Panc1 (cell line): ENCODE data around the gene PANK1. TPM values are rescaled to one million over a fixed set of nuclear protein-coding genes. Genes with fewer than 3 reads are reported as not detected.

Source experiments
- ATAC-seq: fragments of 200-7000 bp; cut with Tn5 transposase; 2 replicates; pipeline ENCODE4 v1.9.1; 2020; ENCODE audit warnings: mild to moderate bottlenecking, moderate library complexity
- BruUV-seq: library from RNA; stranded (reverse); fragments of 400-500 nt; replicated peaks from 2 replicates; lab custom pipeline; 2021; lab: Mats Ljungman, UMichigan
- CTCF ChIA-PET: fragments of 300-600 bp; sonication (Branson Sonifier 250); formaldehyde crosslinking; loops from one replicate; lab custom pipeline; 2022; ENCODE audit warnings: antibody characterized with exemption; lab: Charles Lee
- POLR2A ChIA-PET: fragments of 300-600 bp; sonication (Branson Sonifier 250); formaldehyde crosslinking; loops from one replicate; lab custom pipeline; 2022; ENCODE audit warnings: antibody characterized with exemption; lab: Charles Lee
- DNase-seq: peaks from one replicate; pipeline ENCODE4 v3.0.0-alpha.2; 2010; ENCODE audit warnings: low read depth, low spot score
- H3K27ac ChIP-seq: 2 replicates; pipeline ENCODE4 v1.5.1; 2011; ENCODE audit warnings: mild to moderate bottlenecking, low read length, inconsistent platforms
- H3K27me3 ChIP-seq: fragments of 200-500 bp; sonication (Bioruptor generic); 2 replicates; pipeline ENCODE4 v1.6.0; 2014; ENCODE audit warnings: low read length, inconsistent platforms; ENCODE audit not compliant: control insufficient read depth, insufficient read depth
- H3K36me3 ChIP-seq: fragments of 200-500 bp; sonication (Bioruptor generic); 2 replicates; pipeline ENCODE4 v1.5.1; 2014; ENCODE audit warnings: inconsistent platforms, mild to moderate bottlenecking, low read length, moderate library complexity; ENCODE audit not compliant: control insufficient read depth, insufficient read depth
- H3K4me1 ChIP-seq: 2 replicates; pipeline ENCODE4 v1.5.1; 2011; ENCODE audit warnings: inconsistent platforms, mild to moderate bottlenecking, low read length, moderate library complexity; ENCODE audit not compliant: control insufficient read depth, insufficient read depth
- H3K4me3 ChIP-seq, 2 experiments: 2 replicates each; pipeline ENCODE4 v1.5.1; 2011 to 2012; ENCODE audit warnings: low read depth in 2 of 2, low read length in 2 of 2, mild to moderate bottlenecking in 2 of 2, inconsistent platforms in 1 of 2, moderate library complexity in 1 of 2
- H3K9me3 ChIP-seq: fragments of 200-500 bp; sonication (Bioruptor generic); 2 replicates; pipeline ENCODE4 v1.5.1; 2014; ENCODE audit warnings: low read depth, mild to moderate bottlenecking, inconsistent platforms, low read length, moderate library complexity; ENCODE audit not compliant: control insufficient read depth, insufficient read depth
- CTCF ChIP-seq: fragments of 450-650 bp; IDR thresholded peaks from 2 replicates; pipeline ENCODE4 v1.5.1; 2017; ENCODE audit warnings: mild to moderate bottlenecking
- POLR2AphosphoS5 ChIP-seq: IDR thresholded peaks from 2 replicates; pipeline ENCODE4 v1.6.1; 2012; ENCODE audit warnings: mild to moderate bottlenecking, low read depth, low read length, moderate library complexity
- REST ChIP-seq, 2 experiments: IDR thresholded peaks; 2 replicates each; pipeline ENCODE4 v1.6.1; 2011 to 2012; ENCODE audit warnings: low read depth in 2 of 2, control low read depth in 1 of 2, low read length in 1 of 2, mild to moderate bottlenecking in 1 of 2, moderate library complexity in 1 of 2; ENCODE audit not compliant: insufficient read depth in 1 of 2
- SIN3A ChIP-seq: IDR thresholded peaks from 2 replicates; pipeline ENCODE4 v1.6.1; 2012; ENCODE audit warnings: low read depth, mild to moderate bottlenecking, low read length, moderate library complexity, borderline replicate concordance; ENCODE audit not compliant: insufficient read depth
- TCF7L2 ChIP-seq: IDR thresholded peaks from 2 replicates; pipeline ENCODE4 v1.6.1; 2011; ENCODE audit warnings: mild to moderate bottlenecking, low read depth, low read length, inconsistent platforms
- in situ Hi-C: cut with HindIII; loops from 2 replicates; pipeline ENCODE4 v1.10.0; 2016; ENCODE audit warnings: low sequenced_read_pairs, low pct_unique_long_range_greater_than_20kb
- intact Hi-C: fragments of 100-400 bp; cut with micrococcal nuclease; formaldehyde crosslinking; loops from one replicate; pipeline ENCODE4 v1.10.0; 2022; ENCODE audit not compliant: unreplicated experiment
- total RNA-seq: library from RNA; stranded (reverse); gene quantifications from one replicate; pipeline ENCODE4 v1.2.1, GENCODE V29; 2021; ENCODE audit not compliant: unreplicated experiment

The PANK1 gene
- total RNA-seq, 1 experiment from 2014 or later, result 11.0 TPM

- intact Hi-C loops (no loop called here), in situ Hi-C loops (no loop called here)
- no TSS peak for BruUV-seq
- H3K4me3 ChIP-seq, result no peak overlapping the region
- POLR2A ChIA-PET, result no interaction called here
- no peaks in the 10 kb centered on the region for H3K27me3 ChIP-seq
- DNase-seq (no peak), ATAC-seq (no peak)
- TF ChIP-seq TCF7L2, result no peak
- H3K27ac ChIP-seq, result no peak overlapping the region
- CTCF ChIA-PET, result no interaction called here
- no peaks in the 10 kb centered on the region for H3K9me3 ChIP-seq
- peaks cover 7% of the 10 kb centered on the region for H3K4me1 ChIP-seq
- no peaks in the 10 kb centered on the region for H3K36me3 ChIP-seq
Observed at GRCh38 chr10:89649051-89649450, 4.0 kb upstream of the PANK1 start.

GRCh38 chr10:89648074-89648473, 3.0 kb upstream of the PANK1 start:
- intact Hi-C loops, result no loop called here
- Histone ChIP-seq H3K4me1 (peaks cover 10% of the 10 kb centered on the region), H3K27me3 (no peaks in the 10 kb centered on the region), H3K27ac (no peak overlapping the region), H3K9me3 (no peaks in the 10 kb centered on the region), H3K36me3 (no peaks in the 10 kb centered on the region), H3K4me3 (no peak overlapping the region)
- DNase-seq, result no peak
- ChIA-PET CTCF (no interaction called here), POLR2A (no interaction called here)
- no peak for TF ChIP-seq REST (IDR thresholded peaks at IDR 0.05; ENCODE audit: insufficient read depth in 1 of 2, low read depth in 2 of 2, low read length in 1 of 2)
- TF ChIP-seq TCF7L2, result no peak
- TF ChIP-seq POLR2AphosphoS5, result no peak
- no peak for TF ChIP-seq SIN3A
- no peak for TF ChIP-seq CTCF
- BruUV-seq, result no TSS peak
- no peak for ATAC-seq
- in situ Hi-C loops, result no loop called here

GRCh38 chr10:89646889-89647657, 2.0 kb upstream of the PANK1 start:
- intact Hi-C loops (no loop called here), in situ Hi-C loops (no loop called here)
- no peak for TF ChIP-seq CTCF
- Histone ChIP-seq H3K4me3 (no peak overlapping the region), H3K9me3 (no peaks in the 10 kb centered on the region), H3K36me3 (no peaks in the 10 kb centered on the region), H3K27me3 (no peaks in the 10 kb centered on the region), H3K27ac (no peak overlapping the region), H3K4me1 (peaks cover 20% of the 10 kb centered on the region)
- DNase-seq, result no peak
- BruUV-seq, result no TSS peak
- ChIA-PET CTCF (no interaction called here), POLR2A (no interaction called here)
- ATAC-seq, result no peak
